SU-DHL-6 (cell line): ENCODE measurements around the gene CACNA2D4.

ENCODE experiments used
- CTCF ChIP-seq: fragments of 200-600 bp; sonication (generic); IDR thresholded peaks from one replicate; pipeline ENCODE4 v1.5.1; 2017; ENCODE audit warnings: antibody characterized with exemption, mild to moderate bottlenecking, low read length, moderate library complexity; ENCODE audit not compliant: insufficient read depth, poor library complexity, severe bottlenecking
- EZH2phosphoT487 ChIP-seq: fragments of 200-600 bp; sonication (generic), shearing (Covaris generic); conservative IDR thresholded peaks from 2 replicates; pipeline ENCODE4 v1.6.1; 2018; ENCODE audit warnings: mild to moderate bottlenecking, antibody characterized with exemption, low read length, moderate library complexity, mixed read lengths

GRCh38 chr12:1806301-1807086 is 112.0 kb downstream of the CACNA2D4 start:
- TF ChIP-seq CTCF: no peak
- no peak for TF ChIP-seq EZH2phosphoT487
